ENCODE measurements around the gene TULP3. TPM values are rescaled to one million over a fixed set of nuclear protein-coding genes. Genes with fewer than 3 reads are reported as not detected.

TULP3 gene
- total and polyA plus RNA-seq, 8 donors: 4.1 to 9.0 (median 6.0) TPM

DNA sequence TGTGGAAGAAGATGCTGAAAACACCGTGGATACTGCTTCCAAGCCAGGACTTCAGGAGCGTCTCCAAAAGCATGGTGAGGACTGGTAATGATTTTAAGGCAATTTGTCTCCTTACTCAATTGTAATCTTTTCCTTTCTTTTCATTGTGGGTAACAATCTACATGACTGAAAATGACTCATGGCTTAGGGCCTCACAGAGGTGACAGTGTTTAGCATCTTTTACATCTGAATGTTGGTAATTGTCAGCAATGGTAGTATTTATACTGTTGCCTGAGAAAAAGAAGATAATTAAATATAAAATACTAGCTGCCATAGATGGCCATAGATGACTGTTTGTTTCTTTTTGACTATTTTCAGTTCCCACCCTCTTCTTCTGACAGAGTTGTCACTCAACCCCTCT lies 31.6 kb downstream of the TULP3 start:
- Histone ChIP-seq H3K4me3 (no peak overlapping the region), H3K9me3 (no peaks in the 10 kb centered on the region), H3K4me1 (no peaks in the 10 kb centered on the region), H3K27me3 (no peaks in the 10 kb centered on the region), H3K27ac (no peak overlapping the region), H3K36me3 (peaks cover 3 to 21% (median 7%) of the 10 kb centered on the region in 3 donors)
- FAIRE-seq (no peak), ATAC-seq (no peak), DNase-seq (no peak)
- WGBS, 2 donors: 98 to 100% methylated on average over 2 of the region's 2 CpGs
- intact Hi-C loops (cut with DNase I): no loop called here
- TF ChIP-seq, protein P1, sequence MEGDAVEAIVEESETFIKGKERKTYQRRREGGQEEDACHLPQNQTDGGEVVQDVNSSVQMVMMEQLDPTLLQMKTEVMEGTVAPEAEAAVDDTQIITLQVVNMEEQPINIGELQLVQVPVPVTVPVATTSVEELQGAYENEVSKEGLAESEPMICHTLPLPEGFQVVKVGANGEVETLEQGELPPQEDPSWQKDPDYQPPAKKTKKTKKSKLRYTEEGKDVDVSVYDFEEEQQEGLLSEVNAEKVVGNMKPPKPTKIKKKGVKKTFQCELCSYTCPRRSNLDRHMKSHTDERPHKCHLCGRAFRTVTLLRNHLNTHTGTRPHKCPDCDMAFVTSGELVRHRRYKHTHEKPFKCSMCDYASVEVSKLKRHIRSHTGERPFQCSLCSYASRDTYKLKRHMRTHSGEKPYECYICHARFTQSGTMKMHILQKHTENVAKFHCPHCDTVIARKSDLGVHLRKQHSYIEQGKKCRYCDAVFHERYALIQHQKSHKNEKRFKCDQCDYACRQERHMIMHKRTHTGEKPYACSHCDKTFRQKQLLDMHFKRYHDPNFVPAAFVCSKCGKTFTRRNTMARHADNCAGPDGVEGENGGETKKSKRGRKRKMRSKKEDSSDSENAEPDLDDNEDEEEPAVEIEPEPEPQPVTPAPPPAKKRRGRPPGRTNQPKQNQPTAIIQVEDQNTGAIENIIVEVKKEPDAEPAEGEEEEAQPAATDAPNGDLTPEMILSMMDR (IDR thresholded peaks at IDR 0.05): no peak

DNA sequence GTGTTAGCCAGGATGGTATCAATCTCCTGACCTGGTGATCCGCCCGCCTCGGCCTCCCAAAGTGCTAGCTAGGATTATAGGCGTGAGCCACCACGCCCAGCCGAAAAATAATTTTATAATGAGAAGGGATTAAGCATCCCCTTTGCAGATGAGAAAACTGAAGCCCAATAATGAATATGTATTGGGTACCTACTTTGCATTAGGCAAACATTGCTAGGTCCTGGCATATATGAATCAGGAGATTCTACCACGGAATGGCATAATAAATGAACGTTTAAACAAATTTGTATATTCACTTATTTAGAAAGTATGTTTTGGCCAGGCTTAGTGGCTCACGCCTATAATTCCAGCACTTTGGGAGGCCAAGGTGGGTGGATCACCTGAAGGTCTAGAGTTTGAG lies 32.4 kb downstream of the TULP3 start:
- H3K4me1 ChIP-seq: no peaks in the 10 kb centered on the region
- ATAC-seq (no peak), FAIRE-seq (no peak), DNase-seq (no peak)
- WGBS, 2 donors: 97% methylated on average over 9 of the region's 9 CpGs
- TF ChIP-seq, protein P1 (IDR thresholded peaks at IDR 0.05): no peak
- no peak overlapping the region for H3K27ac ChIP-seq
- intact Hi-C loops (cut with DNase I): no loop called here
- H3K27me3 ChIP-seq: no peaks in the 10 kb centered on the region
- no peaks in the 10 kb centered on the region for H3K9me3 ChIP-seq
- H3K4me3 ChIP-seq: no peak overlapping the region
- peaks cover 3 to 21% (median 7%) of the 10 kb centered on the region in 3 donors for H3K36me3 ChIP-seq

DNA sequence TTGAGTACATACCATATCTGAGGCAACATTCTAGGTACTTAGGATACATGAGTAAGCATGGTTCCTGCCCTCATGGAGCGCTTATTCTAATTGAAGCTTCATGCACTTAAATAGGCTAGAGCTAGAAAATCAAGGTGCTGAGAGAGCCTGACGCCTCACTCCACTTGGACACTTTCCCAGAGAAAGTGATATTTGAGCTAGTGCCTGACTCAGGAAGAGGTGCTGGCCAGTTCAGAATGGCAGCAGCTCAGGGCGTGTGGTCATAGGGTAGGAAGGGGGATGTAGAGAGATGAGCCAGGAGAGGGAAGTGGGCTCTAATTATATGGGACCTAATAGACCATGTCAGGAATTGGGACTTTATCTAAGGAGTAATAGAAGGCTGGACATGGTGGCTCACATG lies 33.3 kb downstream of the TULP3 start:
- 89 to 92% methylated on average over 3 of the region's 3 CpGs for WGBS, 2 donors
- Histone ChIP-seq H3K4me3 (no peak overlapping the region), H3K27ac (no peak overlapping the region), H3K4me1 (no peaks in the 10 kb centered on the region), H3K9me3 (no peaks in the 10 kb centered on the region), H3K36me3 (peaks cover 3 to 21% (median 7%) of the 10 kb centered on the region in 3 donors), H3K27me3 (no peaks in the 10 kb centered on the region)
- ATAC-seq (no peak), FAIRE-seq (no peak), DNase-seq (no peak)
- TF ChIP-seq, protein P1 (IDR thresholded peaks at IDR 0.05): no peak
- intact Hi-C loops (cut with DNase I): no loop called here

DNA sequence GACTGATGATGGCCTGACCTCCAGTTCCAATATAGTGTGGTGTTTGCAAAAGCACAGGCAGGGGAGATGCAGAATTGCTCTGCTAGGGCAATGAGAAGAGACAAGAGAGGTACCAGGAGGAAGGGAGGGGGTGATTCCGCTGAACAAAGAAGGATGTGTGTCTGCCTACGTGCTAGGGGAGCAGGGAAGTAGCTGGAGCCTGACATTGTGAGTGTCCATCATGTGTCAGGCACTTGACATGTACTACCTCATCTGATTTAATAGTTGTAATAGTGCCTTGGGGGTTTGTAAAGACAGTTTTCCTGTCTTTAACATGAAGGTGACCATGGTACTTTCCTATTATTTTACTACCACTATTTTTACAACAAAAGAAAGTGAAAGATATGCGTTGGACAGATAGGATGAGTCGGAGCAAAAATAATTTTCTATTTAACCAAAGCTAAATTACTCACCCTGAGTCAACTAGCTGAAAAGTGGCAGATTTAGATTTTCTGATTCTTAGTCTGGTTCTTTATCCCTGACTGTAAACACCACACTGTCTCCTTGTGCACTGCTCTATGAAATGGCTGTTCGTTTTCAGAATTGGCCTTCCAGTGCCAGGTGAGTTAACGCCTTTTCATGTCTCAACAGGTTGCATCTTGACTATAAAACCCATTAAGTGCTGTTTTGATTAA lies 34.8 kb downstream of the TULP3 start:
- FAIRE-seq (no peak), ATAC-seq (no peak), DNase-seq (no peak)
- TF ChIP-seq, protein P1 (IDR thresholded peaks at IDR 0.05): no peak
- H3K36me3 ChIP-seq: peaks cover 0 to 21% (median 7%) of the 10 kb centered on the region in 3 donors
- no peaks in the 10 kb centered on the region for H3K27me3 ChIP-seq
- no peak overlapping the region for H3K4me3 ChIP-seq
- intact Hi-C loops (cut with DNase I): no loop called here
- no peaks in the 10 kb centered on the region for H3K9me3 ChIP-seq
- no peaks in the 10 kb centered on the region for H3K4me1 ChIP-seq
- H3K27ac ChIP-seq: no peak overlapping the region
- WGBS, 2 donors: 90 to 93% methylated on average over 6 of the region's 6 CpGs

DNA sequence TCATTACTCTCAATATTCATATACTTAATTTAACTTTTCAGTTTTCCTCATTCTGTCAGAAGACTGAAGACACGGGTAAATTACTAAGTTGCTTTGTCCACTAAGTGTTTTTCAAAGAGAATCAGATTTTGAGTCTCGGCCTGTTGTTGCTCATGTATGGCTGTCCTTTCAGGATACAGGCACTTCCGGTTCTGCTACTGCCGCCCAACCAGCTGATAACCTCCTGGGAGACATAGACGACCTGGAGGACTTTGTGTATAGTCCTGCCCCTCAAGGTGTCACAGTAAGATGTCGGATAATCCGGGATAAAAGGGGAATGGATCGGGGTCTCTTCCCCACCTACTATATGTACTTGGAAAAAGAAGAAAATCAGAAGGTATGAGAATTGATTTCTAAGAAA lies 40.2 kb downstream of the TULP3 start:
- intact Hi-C loops (cut with DNase I): no loop called here
- ATAC-seq (no peak), DNase-seq (no peak), FAIRE-seq (no peak)
- H3K4me3 ChIP-seq: no peak overlapping the region
- H3K36me3 ChIP-seq: peaks cover 8 to 22% (median 15%) of the 10 kb centered on the region in 3 donors
- H3K27me3 ChIP-seq: no peaks in the 10 kb centered on the region
- TF ChIP-seq, protein P1 (IDR thresholded peaks at IDR 0.05): no peak
- no peaks in the 10 kb centered on the region for H3K9me3 ChIP-seq
- H3K27ac ChIP-seq: no peak overlapping the region
- WGBS, 2 donors: 82 to 83% methylated on average over 8 of the region's 8 CpGs
- H3K4me1 ChIP-seq: no peaks in the 10 kb centered on the region
